ENCODE measurements around the gene RAB20.

Gene RAB20

DNA sequence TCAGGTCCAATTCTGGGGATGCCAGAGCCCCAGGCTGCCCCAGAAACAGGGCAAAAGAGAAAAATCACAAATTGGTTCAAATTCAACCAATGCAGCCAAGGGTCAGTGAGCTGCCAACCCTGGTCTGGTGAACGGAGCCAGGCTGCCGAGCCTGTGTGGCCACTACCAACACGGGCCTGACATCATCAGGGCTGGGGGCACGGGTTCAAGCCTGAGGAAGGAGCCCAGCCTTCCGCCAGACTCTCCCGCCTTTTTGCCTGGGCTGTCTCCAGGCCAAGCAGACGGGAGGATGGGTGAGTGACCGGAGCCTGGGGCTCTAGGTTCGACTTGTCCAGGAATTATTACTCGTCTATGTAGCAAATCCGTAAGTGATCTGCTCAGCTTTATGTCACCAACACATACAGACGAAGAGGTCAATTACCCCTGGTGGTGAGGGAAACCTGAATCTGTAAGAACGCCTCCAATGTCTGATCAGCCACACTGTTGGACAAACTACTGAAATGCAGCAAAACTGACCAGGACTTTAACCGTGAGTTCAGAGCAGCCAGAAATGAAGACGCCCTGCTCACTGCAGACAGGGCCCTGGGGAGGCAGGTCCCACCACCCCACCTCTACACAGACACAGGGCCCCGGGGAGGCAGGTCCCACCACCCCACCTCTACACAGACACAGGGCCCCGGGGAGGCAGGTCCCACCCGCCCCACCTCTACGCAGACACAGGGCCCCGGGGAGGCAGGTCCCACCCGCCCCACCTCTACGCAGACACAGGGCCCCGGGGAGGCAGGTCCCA, 31.8 kb downstream of the RAB20 start:
- no peak for DNase-seq (ENCODE audit: low read depth in 2 of 2)

DNA sequence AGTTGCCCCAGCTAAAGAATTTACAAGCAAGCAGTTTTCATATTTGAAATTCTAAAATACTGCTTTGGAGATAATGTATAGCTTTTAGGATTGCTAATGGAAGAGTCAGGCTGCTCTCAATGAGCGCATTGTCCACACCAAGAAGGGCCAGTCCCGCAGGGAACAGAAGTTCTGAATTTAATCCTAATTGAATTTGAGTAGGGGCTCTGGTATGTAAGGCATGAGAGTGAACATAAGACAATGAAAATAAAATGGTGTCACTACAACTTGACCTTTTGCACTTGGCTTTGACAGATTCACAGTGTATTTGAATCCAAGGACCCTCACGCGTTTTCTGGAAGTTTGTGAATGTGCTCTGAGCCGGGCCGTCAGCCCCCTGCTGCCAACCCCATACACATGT, 32.6 kb downstream of the RAB20 start:
- no peak for DNase-seq (ENCODE audit: low read depth in 2 of 2)

DNA sequence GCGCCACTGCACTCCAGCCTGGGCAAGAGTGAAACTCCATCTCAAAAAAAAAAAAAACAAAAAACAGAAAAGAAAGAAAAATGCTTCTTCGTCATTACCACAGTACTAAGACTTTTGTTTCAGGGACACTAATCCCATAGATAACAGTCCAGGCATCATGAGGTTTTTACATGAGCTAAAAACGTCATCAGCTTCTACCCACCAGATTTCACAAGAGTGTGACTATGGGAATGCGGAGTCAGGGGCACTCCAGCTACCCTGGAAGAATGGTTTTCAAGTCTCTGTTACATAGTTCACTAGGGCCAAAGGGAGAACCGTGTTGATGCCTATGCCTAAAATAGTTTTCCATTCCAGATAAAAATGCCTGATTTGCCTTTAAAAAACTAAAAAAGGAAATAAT, 33.2 kb downstream of the RAB20 start:
- DNase-seq (ENCODE audit: low read depth in 2 of 2) = no peak

- no peak for DNase-seq (ENCODE audit: low read depth in 2 of 2)
Observed at GRCh38 chr13:110525328-110526319, 35.9 kb downstream of the RAB20 start.

DNA sequence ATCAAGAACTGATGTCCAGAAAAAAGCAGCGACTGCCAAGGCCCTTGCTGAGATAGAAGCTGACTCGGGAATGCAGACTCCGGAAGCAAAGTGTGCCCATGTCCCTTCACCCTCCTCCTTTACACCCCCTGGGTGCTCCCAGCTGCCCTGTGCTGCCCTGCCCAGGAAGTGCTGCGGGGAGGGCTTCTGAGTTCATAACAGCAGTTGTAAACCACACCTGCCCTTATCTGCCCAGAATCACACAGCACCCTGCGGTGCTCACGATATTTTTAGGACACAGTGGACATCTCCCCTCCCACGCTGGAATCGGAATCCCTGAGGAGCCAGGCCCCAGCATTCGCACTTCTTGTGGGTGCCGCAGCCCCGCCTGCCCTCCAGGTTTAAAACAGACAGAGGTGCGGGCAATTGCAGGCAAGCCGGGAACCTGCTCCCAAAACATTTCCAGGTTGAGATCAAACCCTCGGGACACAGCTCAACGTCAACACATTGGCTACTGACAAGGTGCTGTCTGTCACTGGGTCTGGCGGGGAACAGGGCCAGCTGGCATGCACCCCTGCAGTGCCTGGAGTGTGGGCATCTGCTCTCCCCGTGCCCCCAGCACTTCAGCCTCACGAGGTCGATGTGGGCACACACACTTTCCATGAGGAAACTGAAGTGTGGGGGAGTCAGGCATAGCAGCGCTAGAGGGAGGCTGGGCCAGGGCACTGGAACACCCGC, 36.8 kb downstream of the RAB20 start:
- DNase-seq (ENCODE audit: low read depth in 2 of 2) = no peak

- DNase-seq (ENCODE audit: low read depth in 2 of 2) = no peak
Observed at GRCh38 chr13:110523838-110524540, 37.5 kb downstream of the RAB20 start.

DNA sequence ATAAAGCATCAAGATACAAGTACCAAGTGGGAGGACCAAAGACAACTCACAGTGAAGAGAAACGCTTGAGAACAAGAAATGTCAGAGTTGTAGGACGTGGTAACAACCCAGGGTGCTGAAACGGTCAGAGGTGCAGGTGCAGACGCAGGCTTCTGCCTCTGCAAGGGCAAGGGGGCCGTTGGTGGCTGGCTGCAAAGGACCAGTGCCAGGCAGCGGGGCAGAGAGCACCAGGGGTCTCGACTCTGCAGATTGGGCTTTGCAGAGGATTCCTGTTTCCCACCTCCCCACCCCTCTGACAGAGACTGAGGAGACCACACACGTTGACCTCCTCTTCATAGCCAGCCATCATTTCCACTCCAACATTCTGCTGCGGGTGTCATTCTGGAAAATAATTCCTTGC, 38.3 kb downstream of the RAB20 start:
- no peak for DNase-seq (ENCODE audit: low read depth in 2 of 2)

GRCh38 chr13:110522721-110523120, 38.8 kb downstream of the RAB20 start:
- DNase-seq (ENCODE audit: low read depth in 2 of 2) = no peak

- DNase-seq (ENCODE audit: low read depth in 2 of 2) = no peak
Observed at GRCh38 chr13:110521946-110522345, 39.6 kb downstream of the RAB20 start.

GRCh38 chr13:110521296-110521680, 40.2 kb downstream of the RAB20 start:
- DNase-seq (ENCODE audit: low read depth in 2 of 2) = no peak

GRCh38 chr13:110520431-110521295, 40.9 kb downstream of the RAB20 start:
- DNase-seq (ENCODE audit: low read depth in 2 of 2) = no peak

DNA sequence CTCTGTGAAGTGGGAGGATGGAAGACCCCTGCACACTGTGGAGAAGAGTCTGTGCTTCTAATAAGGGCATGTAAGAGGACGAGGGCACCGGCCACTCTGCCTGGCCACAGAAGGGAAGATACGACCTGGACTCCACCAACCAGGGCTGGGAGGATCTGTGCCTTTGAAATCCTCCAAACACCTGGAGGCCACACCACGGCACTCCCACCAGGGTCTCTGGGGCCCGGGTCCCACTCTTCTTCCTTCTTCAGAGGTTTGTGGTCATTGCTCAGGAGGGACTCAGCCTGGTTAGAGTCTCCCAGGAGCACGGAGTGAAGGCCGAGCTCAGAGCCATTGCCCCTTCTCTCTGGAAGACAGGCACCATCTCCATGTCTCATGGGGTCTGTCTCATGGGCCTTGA, 42.0 kb downstream of the RAB20 start:
- no peak for DNase-seq (ENCODE audit: low read depth in 2 of 2)

GRCh38 chr13:110519046-110519445, 42.5 kb downstream of the RAB20 start:
- no peak for DNase-seq (ENCODE audit: low read depth in 2 of 2)

GRCh38 chr13:110518571-110518970, 43.0 kb downstream of the RAB20 start:
- DNase-seq (ENCODE audit: low read depth in 2 of 2) = no peak

DNA sequence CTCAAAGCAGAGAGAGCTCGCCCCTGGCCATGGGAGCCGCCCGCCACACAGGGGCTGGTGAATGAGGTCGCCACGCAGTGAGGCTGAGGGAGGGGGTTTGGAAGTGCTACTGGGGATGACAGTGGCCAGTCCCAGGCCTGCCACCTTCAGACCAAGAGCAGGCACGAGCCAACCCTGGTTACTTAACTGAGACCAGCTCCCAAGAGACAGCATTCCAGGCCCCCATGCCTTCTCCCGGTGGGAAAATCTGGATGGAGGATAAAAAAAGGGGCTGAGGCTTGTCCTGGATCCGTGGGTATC, 43.3 kb downstream of the RAB20 start:
- no peak for DNase-seq (ENCODE audit: low read depth in 2 of 2)

- DNase-seq (ENCODE audit: low read depth in 2 of 2) = no peak
Observed at GRCh38 chr13:110517505-110518225, 43.9 kb downstream of the RAB20 start.

DNA sequence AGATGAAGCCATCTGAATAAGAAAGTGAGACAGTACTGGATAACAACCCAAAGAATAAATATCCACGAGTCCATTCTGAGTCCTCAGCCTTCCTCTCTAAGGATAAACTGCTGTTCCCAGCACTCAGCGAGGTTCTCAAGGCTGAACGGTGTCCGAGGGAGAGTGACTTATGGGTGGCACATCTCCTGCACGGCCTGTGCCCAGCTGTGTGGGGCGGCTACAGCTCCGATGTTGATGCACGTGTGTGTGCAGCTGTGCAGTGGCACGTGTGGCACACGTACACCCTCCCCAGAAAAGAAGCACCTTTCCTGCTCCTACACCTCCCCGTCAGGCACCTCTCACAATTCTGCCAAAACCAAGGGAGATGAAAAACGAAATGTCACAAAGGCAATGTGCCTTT, 45.0 kb downstream of the RAB20 start:
- no peak for DNase-seq (ENCODE audit: low read depth in 2 of 2)

- no peak for DNase-seq (ENCODE audit: low read depth in 2 of 2)
Observed at GRCh38 chr13:110512198-110512740, 49.3 kb downstream of the RAB20 start.

GRCh38 chr13:110511509-110512181, 49.9 kb downstream of the RAB20 start:
- DNase-seq (ENCODE audit: low read depth in 2 of 2) = no peak
